ENCODE results near the gene GPR137B.

GPR137B gene

GRCh38 chr1:236149003-236149595 is 6.8 kb downstream of the GPR137B start:
- no peak overlapping the region for H3K4ac ChIP-seq (ENCODE audit: low read depth, low read length)
- H3K27ac ChIP-seq (ENCODE audit: low read depth, low read length) = no peak overlapping the region
- WGBS (ENCODE audit: extremely low coverage, insufficient coverage, low lambda C conversion rate) = no CpG with 5 or more reads among the region's 18 CpGs
- no peak overlapping the region for H3K4me3 ChIP-seq (ENCODE audit: low read length)
- H4K5ac ChIP-seq (ENCODE audit: low read length) = no peak overlapping the region
- H3K18ac ChIP-seq (ENCODE audit: low read length) = no peak overlapping the region
- H3K27me3 ChIP-seq (ENCODE audit: insufficient read depth, low read length, poor library complexity) = no peaks in the 10 kb centered on the region
- no peak overlapping the region for H3K4me2 ChIP-seq (ENCODE audit: low read length)
- H3K36me3 ChIP-seq (ENCODE audit: control insufficient read depth, insufficient read depth, low read length) = no peaks in the 10 kb centered on the region
- no peak overlapping the region for H2BK120ac ChIP-seq (ENCODE audit: low read depth, low read length)
- H3K23ac ChIP-seq (ENCODE audit: low read length) = no peak overlapping the region
- H2BK5ac ChIP-seq (ENCODE audit: low read length) = no peak overlapping the region
- no peak overlapping the region for H2BK15ac ChIP-seq (replicated peaks; ENCODE audit: low read depth)
- H4K8ac ChIP-seq (ENCODE audit: low read depth, low read length) = no peak overlapping the region
- no peaks in the 10 kb centered on the region for H3K79me1 ChIP-seq (ENCODE audit: low read length)
- H3K79me2 ChIP-seq (ENCODE audit: control insufficient read depth, insufficient read depth, low read length) = no peaks in the 10 kb centered on the region
- H3K56ac ChIP-seq (ENCODE audit: low read length) = no peak overlapping the region
- H3K9ac ChIP-seq (ENCODE audit: low read length) = no peak overlapping the region
- DNase-seq = no peak
- H2AK5ac ChIP-seq (ENCODE audit: low read length) = no peak overlapping the region
- no peaks in the 10 kb centered on the region for H3K4me1 ChIP-seq (ENCODE audit: control insufficient read depth, low read depth, low read length)

GRCh38 chr1:236149696-236150228 is 7.4 kb downstream of the GPR137B start:
- H3K56ac ChIP-seq (ENCODE audit: low read length) = no peak overlapping the region
- H3K36me3 ChIP-seq (ENCODE audit: control insufficient read depth, insufficient read depth, low read length) = no peaks in the 10 kb centered on the region
- no peak overlapping the region for H3K9ac ChIP-seq (ENCODE audit: low read length)
- H3K23ac ChIP-seq (ENCODE audit: low read length) = no peak overlapping the region
- no CpG with 5 or more reads among the region's 10 CpGs for WGBS (ENCODE audit: extremely low coverage, insufficient coverage, low lambda C conversion rate)
- no peak for DNase-seq
- no peaks in the 10 kb centered on the region for H3K79me2 ChIP-seq (ENCODE audit: control insufficient read depth, insufficient read depth, low read length)
- no peak overlapping the region for H3K18ac ChIP-seq (ENCODE audit: low read length)
- no peak overlapping the region for H4K5ac ChIP-seq (ENCODE audit: low read length)
- no peak overlapping the region for H3K4me2 ChIP-seq (ENCODE audit: low read length)
- H3K27ac ChIP-seq (ENCODE audit: low read depth, low read length) = no peak overlapping the region
- no peaks in the 10 kb centered on the region for H3K4me1 ChIP-seq (ENCODE audit: control insufficient read depth, low read depth, low read length)
- no peak overlapping the region for H2AK5ac ChIP-seq (ENCODE audit: low read length)
- no peak overlapping the region for H2BK120ac ChIP-seq (ENCODE audit: low read depth, low read length)
- H3K27me3 ChIP-seq (ENCODE audit: insufficient read depth, low read length, poor library complexity) = no peaks in the 10 kb centered on the region
- H3K79me1 ChIP-seq (ENCODE audit: low read length) = no peaks in the 10 kb centered on the region
- H2BK5ac ChIP-seq (ENCODE audit: low read length) = no peak overlapping the region
- no peak overlapping the region for H3K4me3 ChIP-seq (ENCODE audit: low read length)
- no peak overlapping the region for H3K4ac ChIP-seq (ENCODE audit: low read depth, low read length)
- no peak overlapping the region for H2BK15ac ChIP-seq (replicated peaks; ENCODE audit: low read depth)
- H4K8ac ChIP-seq (ENCODE audit: low read depth, low read length) = no peak overlapping the region

GRCh38 chr1:236150311-236150955 is 8.1 kb downstream of the GPR137B start:
- no peak overlapping the region for H2BK120ac ChIP-seq (ENCODE audit: low read depth, low read length)
- no peak overlapping the region for H2BK5ac ChIP-seq (ENCODE audit: low read length)
- H3K4me3 ChIP-seq (ENCODE audit: low read length) = no peak overlapping the region
- H3K79me2 ChIP-seq (ENCODE audit: control insufficient read depth, insufficient read depth, low read length) = no peaks in the 10 kb centered on the region
- no peak overlapping the region for H4K5ac ChIP-seq (ENCODE audit: low read length)
- no peak overlapping the region for H3K4me2 ChIP-seq (ENCODE audit: low read length)
- H3K56ac ChIP-seq (ENCODE audit: low read length) = no peak overlapping the region
- no peaks in the 10 kb centered on the region for H3K79me1 ChIP-seq (ENCODE audit: low read length)
- no peaks in the 10 kb centered on the region for H3K4me1 ChIP-seq (ENCODE audit: control insufficient read depth, low read depth, low read length)
- no CpG with 5 or more reads among the region's 19 CpGs for WGBS (ENCODE audit: extremely low coverage, insufficient coverage, low lambda C conversion rate)
- no peak overlapping the region for H3K18ac ChIP-seq (ENCODE audit: low read length)
- no peak overlapping the region for H3K4ac ChIP-seq (ENCODE audit: low read depth, low read length)
- no peak for DNase-seq
- no peak overlapping the region for H2BK15ac ChIP-seq (replicated peaks; ENCODE audit: low read depth)
- H3K36me3 ChIP-seq (ENCODE audit: control insufficient read depth, insufficient read depth, low read length) = no peaks in the 10 kb centered on the region
- H3K23ac ChIP-seq (ENCODE audit: low read length) = no peak overlapping the region
- no peak overlapping the region for H4K8ac ChIP-seq (ENCODE audit: low read depth, low read length)
- no peak overlapping the region for H3K27ac ChIP-seq (ENCODE audit: low read depth, low read length)
- no peak overlapping the region for H3K9ac ChIP-seq (ENCODE audit: low read length)
- no peaks in the 10 kb centered on the region for H3K27me3 ChIP-seq (ENCODE audit: insufficient read depth, low read length, poor library complexity)
- no peak overlapping the region for H2AK5ac ChIP-seq (ENCODE audit: low read length)

- no peak overlapping the region for H3K27ac ChIP-seq (ENCODE audit: low read depth, low read length)
- H3K23ac ChIP-seq (ENCODE audit: low read length) = no peak overlapping the region
- no CpG with 5 or more reads among the region's 5 CpGs for WGBS (ENCODE audit: extremely low coverage, insufficient coverage, low lambda C conversion rate)
- no peak overlapping the region for H3K56ac ChIP-seq (ENCODE audit: low read length)
- no peak overlapping the region for H4K5ac ChIP-seq (ENCODE audit: low read length)
- no peak overlapping the region for H2BK15ac ChIP-seq (replicated peaks; ENCODE audit: low read depth)
- H3K4ac ChIP-seq (ENCODE audit: low read depth, low read length) = no peak overlapping the region
- no peak for DNase-seq
- no peak overlapping the region for H3K4me2 ChIP-seq (ENCODE audit: low read length)
- no peaks in the 10 kb centered on the region for H3K36me3 ChIP-seq (ENCODE audit: control insufficient read depth, insufficient read depth, low read length)
- no peak overlapping the region for H3K4me3 ChIP-seq (ENCODE audit: low read length)
- no peaks in the 10 kb centered on the region for H3K79me2 ChIP-seq (ENCODE audit: control insufficient read depth, insufficient read depth, low read length)
- H3K27me3 ChIP-seq (ENCODE audit: insufficient read depth, low read length, poor library complexity) = no peaks in the 10 kb centered on the region
- H3K4me1 ChIP-seq (ENCODE audit: control insufficient read depth, low read depth, low read length) = no peaks in the 10 kb centered on the region
- no peak overlapping the region for H3K18ac ChIP-seq (ENCODE audit: low read length)
- no peak overlapping the region for H4K8ac ChIP-seq (ENCODE audit: low read depth, low read length)
- no peak overlapping the region for H3K9ac ChIP-seq (ENCODE audit: low read length)
- no peak overlapping the region for H2BK5ac ChIP-seq (ENCODE audit: low read length)
- H3K79me1 ChIP-seq (ENCODE audit: low read length) = no peaks in the 10 kb centered on the region
- no peak overlapping the region for H2AK5ac ChIP-seq (ENCODE audit: low read length)
- H2BK120ac ChIP-seq (ENCODE audit: low read depth, low read length) = no peak overlapping the region
Measured at GRCh38 chr1:236150986-236151385, 8.6 kb downstream of the GPR137B start.

- no peak for DNase-seq
- Histone ChIP-seq H3K27ac (ENCODE audit: low read depth, low read length) (no peak overlapping the region), H3K9ac (ENCODE audit: low read length) (no peak overlapping the region), H3K4ac (ENCODE audit: low read depth, low read length) (no peak overlapping the region), H4K8ac (ENCODE audit: low read depth, low read length) (no peak overlapping the region), H4K5ac (ENCODE audit: low read length) (no peak overlapping the region), H3K4me1 (ENCODE audit: control insufficient read depth, low read depth, low read length) (no peaks in the 10 kb centered on the region), H3K36me3 (ENCODE audit: control insufficient read depth, insufficient read depth, low read length) (no peaks in the 10 kb centered on the region), H3K56ac (ENCODE audit: low read length) (no peak overlapping the region), H3K79me2 (ENCODE audit: control insufficient read depth, insufficient read depth, low read length) (no peaks in the 10 kb centered on the region), H2AK5ac (ENCODE audit: low read length) (no peak overlapping the region), H2BK15ac (replicated peaks; ENCODE audit: low read depth) (no peak overlapping the region), H3K23ac (ENCODE audit: low read length) (no peak overlapping the region), H3K18ac (ENCODE audit: low read length) (no peak overlapping the region), H2BK5ac (ENCODE audit: low read length) (no peak overlapping the region), H3K4me2 (ENCODE audit: low read length) (no peak overlapping the region), H3K27me3 (ENCODE audit: insufficient read depth, low read length, poor library complexity) (no peaks in the 10 kb centered on the region), H3K79me1 (ENCODE audit: low read length) (no peaks in the 10 kb centered on the region), H2BK120ac (ENCODE audit: low read depth, low read length) (no peak overlapping the region), H3K4me3 (ENCODE audit: low read length) (no peak overlapping the region)
- no CpG with 5 or more reads among the region's 12 CpGs for WGBS (ENCODE audit: extremely low coverage, insufficient coverage, low lambda C conversion rate)
Measured at GRCh38 chr1:236151739-236152424, 9.5 kb downstream of the GPR137B start.

All from mesendoderm (in vitro differentiated cells).